ENCODE data around the gene STAT5A.

Gene STAT5A

DNA sequence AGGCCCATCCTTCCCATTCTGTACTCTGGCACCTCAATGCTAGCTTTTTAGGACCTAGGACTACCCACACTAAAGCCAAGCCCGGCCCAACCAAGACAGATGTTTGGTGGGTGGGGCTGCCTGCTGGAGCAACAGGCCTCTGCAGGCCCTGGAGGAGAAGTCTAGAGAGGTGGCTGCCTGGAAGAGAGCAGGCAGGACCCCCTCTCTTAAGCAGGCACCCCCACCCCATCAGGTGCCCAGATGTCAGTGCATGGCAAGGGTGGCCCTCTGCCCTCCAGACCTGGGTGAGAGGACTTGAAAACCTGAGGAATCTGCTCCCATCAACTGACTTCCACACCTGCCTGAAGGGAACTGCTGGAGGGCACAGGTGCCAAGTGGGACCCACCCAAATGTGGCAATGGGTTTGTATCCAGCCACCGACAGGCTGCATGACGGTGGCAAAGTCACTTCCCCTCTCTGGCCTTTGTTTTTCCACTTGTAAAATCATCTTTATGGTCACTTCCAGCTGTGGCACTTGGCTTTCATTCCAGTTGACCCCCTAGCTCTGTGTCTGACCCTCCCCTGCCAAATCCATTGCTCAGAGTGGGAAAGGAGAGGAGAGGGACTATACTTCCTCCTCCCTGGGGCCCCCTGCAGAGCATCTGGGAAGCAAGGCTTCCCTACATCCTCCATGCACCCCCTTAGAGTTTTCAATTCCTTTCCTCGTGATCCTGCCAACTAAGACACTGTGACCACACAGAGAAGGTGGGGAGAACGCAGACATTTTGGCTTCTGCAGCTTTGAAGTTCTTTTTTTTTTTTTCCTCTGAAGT, 1.7 kb upstream of the STAT5A start:
- TF ChIP-seq, protein P1, sequence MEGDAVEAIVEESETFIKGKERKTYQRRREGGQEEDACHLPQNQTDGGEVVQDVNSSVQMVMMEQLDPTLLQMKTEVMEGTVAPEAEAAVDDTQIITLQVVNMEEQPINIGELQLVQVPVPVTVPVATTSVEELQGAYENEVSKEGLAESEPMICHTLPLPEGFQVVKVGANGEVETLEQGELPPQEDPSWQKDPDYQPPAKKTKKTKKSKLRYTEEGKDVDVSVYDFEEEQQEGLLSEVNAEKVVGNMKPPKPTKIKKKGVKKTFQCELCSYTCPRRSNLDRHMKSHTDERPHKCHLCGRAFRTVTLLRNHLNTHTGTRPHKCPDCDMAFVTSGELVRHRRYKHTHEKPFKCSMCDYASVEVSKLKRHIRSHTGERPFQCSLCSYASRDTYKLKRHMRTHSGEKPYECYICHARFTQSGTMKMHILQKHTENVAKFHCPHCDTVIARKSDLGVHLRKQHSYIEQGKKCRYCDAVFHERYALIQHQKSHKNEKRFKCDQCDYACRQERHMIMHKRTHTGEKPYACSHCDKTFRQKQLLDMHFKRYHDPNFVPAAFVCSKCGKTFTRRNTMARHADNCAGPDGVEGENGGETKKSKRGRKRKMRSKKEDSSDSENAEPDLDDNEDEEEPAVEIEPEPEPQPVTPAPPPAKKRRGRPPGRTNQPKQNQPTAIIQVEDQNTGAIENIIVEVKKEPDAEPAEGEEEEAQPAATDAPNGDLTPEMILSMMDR (IDR thresholded peaks at IDR 0.05; ENCODE audit: insufficient read depth, low read length, missing control alignments): no peak
- CTCF ChIA-PET: interaction anchor here (1.2 to 2.3 kb wide), 2 partner anchors 10 to 241 kb away, joined by 4 to 5 read pairs; no protein-coding TSS in a partner anchor
- POLR2A ChIA-PET: no interaction called here
- no peak for DNase-seq (ENCODE audit: low read depth, low spot score)
- no peak overlapping the region for H3K4me3 ChIP-seq (ENCODE audit: low read depth, low read length)

DNA sequence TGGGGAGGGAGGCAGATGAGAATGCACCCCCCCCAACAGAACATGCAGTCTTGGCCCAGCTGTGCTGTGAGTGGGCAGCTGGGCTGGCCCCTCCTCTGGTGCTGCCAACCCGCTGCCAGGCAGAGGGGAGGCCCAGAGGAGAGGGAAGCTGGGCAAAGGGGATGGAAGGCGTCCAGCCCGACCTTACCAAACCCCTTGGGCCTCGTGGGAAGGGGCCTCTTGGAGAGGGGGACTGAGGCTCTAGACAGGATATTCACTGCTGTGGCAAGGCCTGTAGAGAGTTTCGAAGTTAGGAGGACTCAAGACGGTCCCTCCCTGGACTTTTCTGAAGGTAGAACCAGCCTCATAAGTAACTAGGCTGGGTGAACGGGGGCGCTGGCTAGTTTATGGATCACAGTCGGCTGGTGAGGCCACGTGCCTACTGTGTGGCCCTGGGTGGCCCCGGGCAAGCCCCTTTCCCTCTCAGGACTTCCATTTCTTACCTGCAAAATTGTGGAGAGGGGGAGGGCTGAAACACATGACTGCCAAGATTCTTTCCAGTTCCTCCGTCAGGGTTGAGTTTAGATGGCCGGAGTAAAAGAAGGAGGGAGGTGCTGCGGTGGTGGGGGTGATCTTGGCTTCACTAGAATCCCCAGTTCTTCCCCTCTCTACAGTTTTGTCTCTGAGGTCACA, 857 bp upstream of the STAT5A start:
- H3K4me3 ChIP-seq (ENCODE audit: low read depth, low read length): peak overlapping the region; percentile 49; the same call in 1 of the 2 replicates
- DNase-seq (ENCODE audit: low read depth, low spot score): no peak
- TF ChIP-seq, protein P1 (IDR thresholded peaks at IDR 0.05; ENCODE audit: insufficient read depth, low read length, missing control alignments): no peak
- ChIA-PET POLR2A (interaction anchor here (0.9 to 1.2 kb wide), 3 partner anchors 8 to 12 kb away, joined by 3 to 7 read pairs (median 6); no protein-coding TSS in a partner anchor), CTCF (interaction anchor here (1.2 to 2.3 kb wide), 2 partner anchors 10 to 240 kb away, joined by 4 to 5 read pairs; no protein-coding TSS in a partner anchor)

DNA sequence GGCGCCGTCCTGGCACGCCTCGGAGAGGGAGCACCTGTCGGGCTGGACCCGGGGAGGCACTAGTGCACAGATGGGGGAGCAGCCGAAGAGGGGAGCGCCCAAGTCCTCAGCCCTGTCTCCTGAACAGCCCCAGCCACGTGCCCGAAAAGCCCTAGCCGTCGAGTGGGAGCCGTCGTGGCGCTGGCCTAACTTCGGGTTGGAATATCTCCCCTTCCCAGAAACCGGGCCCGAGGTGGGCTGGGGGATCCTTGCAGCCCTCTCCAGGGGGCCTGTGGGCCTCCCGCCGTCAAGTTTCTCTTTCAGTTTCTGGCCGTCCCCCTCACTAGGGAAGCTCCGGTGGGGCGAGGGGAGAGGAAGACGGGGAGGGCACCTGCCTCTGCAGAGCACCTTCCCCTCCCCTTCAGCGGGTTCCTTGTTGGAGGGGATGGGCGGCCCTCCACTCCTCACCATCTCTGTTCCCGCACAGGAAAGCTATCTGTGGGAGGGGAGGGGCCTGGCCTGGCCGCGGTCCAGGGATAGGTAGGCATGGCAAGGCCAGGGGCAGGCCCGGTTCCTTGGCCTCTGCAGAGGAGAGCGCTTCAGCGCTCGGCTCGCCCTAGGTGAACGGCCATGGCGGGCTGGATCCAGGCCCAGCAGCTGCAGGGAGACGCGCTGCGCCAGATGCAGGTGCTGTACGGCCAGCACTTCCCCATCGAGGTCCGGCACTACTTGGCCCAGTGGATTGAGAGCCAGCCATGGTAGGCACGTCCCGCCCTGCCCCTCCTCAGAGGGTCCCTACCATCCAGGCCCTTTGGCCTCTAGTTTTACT, 709 bp downstream of the STAT5A start:
- TF ChIP-seq, protein P1 (IDR thresholded peaks at IDR 0.05; ENCODE audit: insufficient read depth, low read length, missing control alignments): no peak
- H3K4me3 ChIP-seq (ENCODE audit: low read depth, low read length): peak overlapping the region; percentile 49
- no peak for DNase-seq (ENCODE audit: low read depth, low spot score)
- CTCF ChIA-PET: interaction anchor here (0.9 to 2.3 kb wide), 3 partner anchors 10 to 238 kb away, joined by 3 to 8 read pairs (median 5); no protein-coding TSS in a partner anchor
- POLR2A ChIA-PET: interaction anchor here (0.6 to 1.2 kb wide), 7 partner anchors 10 to 238 kb away, joined by 3 to 7 read pairs (median 3); no protein-coding TSS in a partner anchor

DNA sequence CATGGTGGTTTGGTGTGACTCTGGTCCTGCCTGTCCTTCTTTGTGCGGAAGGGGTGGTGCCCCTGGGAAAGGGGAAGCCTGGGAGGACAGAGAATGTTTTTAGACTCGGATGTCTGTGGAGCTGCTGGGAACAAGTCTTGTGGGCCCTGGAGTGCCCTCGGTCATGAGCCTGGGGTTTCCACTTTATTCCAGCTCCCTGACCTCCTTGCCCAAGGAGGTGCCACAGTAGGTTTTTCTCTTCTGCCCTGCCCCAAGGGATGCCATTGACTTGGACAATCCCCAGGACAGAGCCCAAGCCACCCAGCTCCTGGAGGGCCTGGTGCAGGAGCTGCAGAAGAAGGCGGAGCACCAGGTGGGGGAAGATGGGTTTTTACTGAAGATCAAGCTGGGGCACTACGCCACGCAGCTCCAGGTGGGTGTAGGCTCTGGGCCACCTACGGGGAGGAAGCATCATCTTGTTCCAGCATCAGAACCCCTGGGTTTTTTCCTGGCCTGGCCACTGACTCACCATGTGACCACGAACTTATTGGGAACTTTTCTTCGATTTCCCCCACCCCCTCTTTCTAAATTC, 1.4 kb downstream of the STAT5A start:
- TF ChIP-seq, protein P1 (IDR thresholded peaks at IDR 0.05; ENCODE audit: insufficient read depth, low read length, missing control alignments): no peak
- no peak for DNase-seq (ENCODE audit: low read depth, low spot score)
- CTCF ChIA-PET: interaction anchor here (0.8 to 1.4 kb wide), 4 partner anchors 11 to 222 kb away, joined by 3 to 8 read pairs (median 4); no protein-coding TSS in a partner anchor
- POLR2A ChIA-PET: no interaction called here
- no peak overlapping the region for H3K4me3 ChIP-seq (ENCODE audit: low read depth, low read length)

DNA sequence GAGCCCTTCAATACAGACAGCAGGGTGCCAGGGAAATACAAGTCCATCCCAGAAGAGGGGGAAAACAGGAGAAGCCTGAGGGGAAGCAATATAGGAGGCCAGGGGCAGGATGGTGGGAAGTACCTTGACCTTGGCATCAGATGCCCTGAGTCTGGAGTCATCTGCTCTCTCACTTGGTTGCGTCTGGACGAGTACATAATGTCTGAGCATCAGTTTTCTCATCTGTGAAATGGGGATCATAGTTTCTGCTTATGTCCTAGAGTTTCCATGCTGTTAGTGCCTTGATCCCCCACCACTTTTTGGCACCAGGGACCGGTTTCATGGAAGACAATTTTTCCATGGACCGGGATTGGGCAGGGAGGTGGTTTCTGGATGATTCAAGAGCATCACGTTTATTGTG, 2.3 kb downstream of the STAT5A start:
- DNase-seq (ENCODE audit: low read depth, low spot score): no peak
- CTCF ChIA-PET: interaction anchor here (1.0 to 1.4 kb wide), 2 partner anchors 19 to 267 kb away, joined by 3 read pairs; no protein-coding TSS in a partner anchor
- POLR2A ChIA-PET: no interaction called here
- H3K4me3 ChIP-seq (ENCODE audit: low read depth, low read length): no peak overlapping the region
- TF ChIP-seq, protein P1 (IDR thresholded peaks at IDR 0.05; ENCODE audit: insufficient read depth, low read length, missing control alignments): no peak

Data from AG04449 (cell line).